ENCODE measurements around the gene ADGRL2.

Gene ADGRL2

DNA sequence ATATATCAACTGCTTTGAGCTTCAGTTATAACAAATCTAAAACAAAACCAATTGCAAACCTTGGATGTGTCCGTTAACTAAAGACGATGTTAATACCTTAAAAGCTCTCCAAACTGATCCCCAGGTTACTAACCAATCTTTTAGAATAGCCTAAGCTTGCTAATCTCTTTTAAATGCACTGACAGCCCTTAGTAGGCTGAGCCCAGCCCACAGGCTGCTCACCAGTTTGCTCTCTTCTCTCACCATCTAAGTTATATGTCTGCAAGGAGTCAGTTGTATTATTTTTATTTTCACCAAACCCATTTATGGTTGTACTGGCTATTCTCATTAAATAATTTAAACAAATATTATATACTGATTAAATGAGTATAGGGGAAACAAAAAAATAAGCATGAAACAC, 199.5 kb downstream of the ADGRL2 start:
- no peak for DNase-seq

DNA sequence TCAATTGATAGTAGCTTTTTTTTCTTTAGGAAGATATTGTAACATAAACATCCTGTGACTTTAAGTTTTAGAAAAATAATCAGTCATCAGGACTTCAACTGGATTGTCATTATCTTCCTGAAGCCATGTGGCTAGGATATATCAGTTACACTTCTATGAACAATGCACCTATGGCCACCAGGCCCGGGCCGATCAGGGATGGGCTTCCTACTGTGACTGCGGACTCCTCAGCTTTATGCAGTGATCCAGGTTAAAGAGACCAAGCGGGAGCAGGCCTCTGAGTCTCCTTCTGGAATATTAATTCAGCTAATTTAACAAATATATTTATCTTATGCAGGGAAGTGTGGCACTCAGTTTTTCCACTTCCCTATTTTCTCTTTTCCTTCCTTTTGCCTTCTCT, 200.6 kb downstream of the ADGRL2 start:
- no peak for DNase-seq

DNA sequence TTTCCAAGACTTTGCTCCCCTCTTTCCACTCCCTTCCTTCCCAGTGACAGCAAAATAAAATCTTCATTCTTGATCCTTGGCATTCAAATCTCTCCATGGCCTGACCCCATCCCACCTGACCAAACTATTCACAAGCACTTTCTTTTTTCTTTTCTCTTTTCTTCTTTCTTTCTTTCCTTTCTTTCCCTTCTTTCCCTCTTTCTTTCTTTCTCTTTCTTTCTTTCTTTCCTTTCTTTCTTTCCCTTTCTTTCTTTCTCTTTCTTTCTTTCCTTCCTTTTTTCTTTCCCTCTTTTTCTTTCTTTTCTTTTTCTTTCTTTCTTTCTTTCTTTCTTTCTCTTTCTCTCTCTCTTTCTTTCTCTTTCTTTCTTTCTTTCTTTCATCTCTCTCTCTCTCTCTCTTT, 207.1 kb downstream of the ADGRL2 start:
- no peak for DNase-seq

DNA sequence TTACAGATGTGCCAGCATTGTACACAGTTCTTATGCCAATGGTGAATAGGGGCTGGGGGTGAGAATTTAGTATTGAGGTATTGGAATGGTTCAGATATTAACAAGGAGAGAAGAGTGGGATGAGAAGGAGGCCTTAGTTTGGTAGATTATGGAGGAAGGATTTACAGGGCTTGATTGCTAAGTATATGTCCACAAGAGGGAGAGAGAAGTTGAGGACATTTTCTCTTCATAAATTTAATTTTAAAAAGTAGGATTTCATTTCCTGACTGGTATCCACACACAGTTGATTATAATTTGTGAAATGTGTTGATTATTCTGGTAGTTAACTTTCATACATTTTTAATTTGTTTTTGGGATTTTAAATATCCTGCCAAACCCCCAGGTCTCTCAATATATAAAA, 213.0 kb downstream of the ADGRL2 start:
- no peak for DNase-seq

DNA sequence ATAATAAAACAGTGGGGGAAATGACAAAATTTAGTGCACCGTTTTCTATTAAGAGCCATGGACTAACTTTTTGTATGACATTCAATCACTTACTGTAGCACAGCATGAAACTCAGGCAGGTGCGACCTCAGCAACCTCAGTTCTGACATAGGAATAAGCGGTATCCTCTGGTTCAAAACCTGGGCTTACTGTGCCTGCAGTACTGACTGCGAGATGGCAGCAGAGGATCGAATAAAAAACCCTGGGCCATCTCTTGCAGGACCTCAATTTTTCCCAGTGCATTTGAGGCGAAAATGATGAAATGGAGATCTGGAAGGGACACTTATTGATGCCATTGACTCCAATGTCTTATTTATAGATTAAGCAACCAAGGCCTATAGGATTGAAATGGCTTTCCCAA, 214.7 kb downstream of the ADGRL2 start:
- DNase-seq = no peak

DNA sequence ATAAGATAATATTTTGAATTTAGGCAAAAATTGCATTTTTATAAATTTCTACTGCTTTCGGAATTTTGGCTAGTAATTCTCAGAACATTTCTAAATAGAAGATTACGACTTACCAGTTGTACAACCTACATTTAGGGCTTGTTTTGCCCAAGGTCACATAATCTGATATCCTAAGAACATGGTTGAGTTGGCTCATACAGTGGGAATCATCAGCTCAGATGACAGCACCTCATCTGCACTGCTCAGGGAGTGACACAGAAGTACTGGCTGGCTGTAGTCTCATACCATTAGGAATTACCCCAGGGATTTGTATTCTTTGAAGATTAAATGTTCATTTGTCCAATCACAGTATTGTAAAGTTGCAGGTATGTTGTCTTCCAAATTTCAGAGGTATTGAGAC, 217.6 kb downstream of the ADGRL2 start:
- DNase-seq = no peak

DNA sequence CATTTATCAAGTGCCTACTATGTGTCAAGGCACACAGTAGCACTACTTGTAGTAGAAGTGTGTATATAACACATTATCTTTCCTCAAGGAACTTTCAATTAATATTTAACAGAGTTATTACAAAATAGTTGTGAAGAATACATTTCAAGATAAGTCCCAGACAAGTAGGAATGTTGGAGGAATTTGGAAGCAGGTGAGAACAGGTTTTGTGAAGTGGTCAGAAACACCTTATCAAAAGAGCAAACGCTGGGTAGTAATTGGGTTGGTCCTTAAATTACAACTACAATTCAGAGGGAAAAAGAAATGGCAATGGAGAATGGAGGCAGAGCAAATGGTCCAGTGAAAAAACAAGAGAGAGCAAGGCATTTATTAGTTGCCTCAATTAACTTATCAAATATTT, 218.8 kb downstream of the ADGRL2 start:
- no peak for DNase-seq

DNA sequence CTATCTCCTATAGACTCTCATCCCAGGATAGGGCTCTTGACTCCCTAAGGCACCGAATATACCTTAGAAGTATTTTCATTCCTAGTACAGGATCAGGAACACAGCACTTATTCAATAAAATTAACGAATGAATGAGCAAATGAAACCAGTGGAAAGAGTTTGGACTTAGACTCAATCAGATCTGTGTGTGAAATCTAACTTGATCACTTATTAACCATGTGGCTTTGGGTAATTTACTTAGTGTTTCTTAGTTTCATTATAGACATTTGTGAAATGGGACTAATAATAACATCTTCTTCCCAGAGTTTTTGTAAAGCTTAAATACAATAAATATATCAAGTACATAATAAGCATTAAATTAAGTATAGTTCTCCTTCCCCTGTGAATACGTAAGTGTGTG, 230.1 kb downstream of the ADGRL2 start:
- DNase-seq = no peak

DNA sequence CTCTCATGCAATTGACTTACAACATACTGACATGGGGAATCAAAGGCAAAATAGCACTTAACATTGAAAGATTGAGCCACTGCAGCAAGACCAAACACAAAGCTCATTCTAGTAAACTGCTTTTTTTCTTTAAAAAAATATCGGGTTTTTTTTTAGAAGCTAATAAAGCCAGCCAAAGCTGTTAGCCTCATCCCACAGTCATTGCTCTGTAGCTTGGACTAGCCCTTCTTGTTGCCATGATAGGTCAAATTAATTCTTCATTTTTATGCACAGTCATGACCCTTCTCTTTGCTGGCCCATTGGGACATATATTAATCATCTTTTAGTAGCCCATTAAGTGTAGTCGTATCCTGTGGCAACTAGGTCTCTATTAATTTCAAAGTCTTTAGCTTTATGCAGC, 231.3 kb downstream of the ADGRL2 start:
- DNase-seq = no peak

DNA sequence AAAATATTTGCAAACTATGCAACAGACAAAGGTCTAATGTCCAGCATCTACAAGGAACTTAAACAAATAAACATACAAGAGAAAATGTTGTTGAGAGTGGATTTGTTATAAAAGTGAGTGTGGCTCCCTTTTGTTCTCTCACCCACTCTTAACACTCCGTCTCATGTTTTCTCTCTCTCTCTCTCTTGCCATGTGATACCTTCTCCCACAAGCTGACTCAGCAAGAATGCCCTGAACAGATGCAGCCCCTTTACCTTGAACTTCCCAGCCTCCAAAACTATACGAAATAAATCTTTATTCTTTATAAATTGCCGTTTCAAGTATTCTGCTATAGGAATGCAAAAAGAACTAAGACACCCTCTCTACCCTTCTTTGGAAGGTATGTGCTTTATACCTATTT, 234.1 kb downstream of the ADGRL2 start:
- no peak for DNase-seq
